T-helper 2 cell (primary cell): Measurements from ENCODE around the gene DEFB131B.
A peak's percentile ranks its signal among the peaks of the same experiment; 100 is the strongest.
"Not testable (repeated sequence)": the region's sequence is repeated elsewhere in the genome, so short reads cannot be mapped to it uniquely, and the experiment has no call there.

Experiments
- DNase-seq, 5 experiments: peaks; one replicate each; pipeline versions ENCODE4 v3.0.0 to v3.0.0-alpha.2; 2012 to 2022

The DEFB131B gene

DNA sequence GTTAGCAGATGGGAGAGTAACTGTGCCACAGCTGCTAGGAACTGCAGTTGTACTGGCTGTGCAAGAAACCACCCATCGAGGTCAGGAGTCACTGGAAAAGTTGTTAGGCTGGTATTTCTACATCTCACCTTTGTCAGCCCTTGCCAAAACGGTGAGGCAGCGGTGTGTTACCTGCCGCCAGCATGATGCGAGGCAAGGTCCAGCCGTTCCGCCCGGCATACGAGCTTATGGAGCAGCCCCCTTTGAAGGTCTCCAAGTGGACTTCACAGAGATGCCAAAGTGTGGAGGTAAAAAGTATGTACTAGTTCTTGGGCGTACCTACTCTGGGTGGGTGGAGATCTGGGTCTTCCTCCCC lies 33.7 kb downstream of the DEFB131B start:
- DNase-seq, result not testable (repeated sequence)

- DNase-seq, result peak in 1 of 5 experiments; percentile 12
Observed at GRCh38 chr11:71913756-71914526, 35.7 kb downstream of the DEFB131B start.

- DNase-seq, result peak in 1 of 5 experiments; percentile 91
Observed at GRCh38 chr11:71914617-71915189, 36.5 kb downstream of the DEFB131B start.

- DNase-seq, result no peak
Observed at GRCh38 chr11:71917646-71918140, 39.4 kb downstream of the DEFB131B start.

DNA sequence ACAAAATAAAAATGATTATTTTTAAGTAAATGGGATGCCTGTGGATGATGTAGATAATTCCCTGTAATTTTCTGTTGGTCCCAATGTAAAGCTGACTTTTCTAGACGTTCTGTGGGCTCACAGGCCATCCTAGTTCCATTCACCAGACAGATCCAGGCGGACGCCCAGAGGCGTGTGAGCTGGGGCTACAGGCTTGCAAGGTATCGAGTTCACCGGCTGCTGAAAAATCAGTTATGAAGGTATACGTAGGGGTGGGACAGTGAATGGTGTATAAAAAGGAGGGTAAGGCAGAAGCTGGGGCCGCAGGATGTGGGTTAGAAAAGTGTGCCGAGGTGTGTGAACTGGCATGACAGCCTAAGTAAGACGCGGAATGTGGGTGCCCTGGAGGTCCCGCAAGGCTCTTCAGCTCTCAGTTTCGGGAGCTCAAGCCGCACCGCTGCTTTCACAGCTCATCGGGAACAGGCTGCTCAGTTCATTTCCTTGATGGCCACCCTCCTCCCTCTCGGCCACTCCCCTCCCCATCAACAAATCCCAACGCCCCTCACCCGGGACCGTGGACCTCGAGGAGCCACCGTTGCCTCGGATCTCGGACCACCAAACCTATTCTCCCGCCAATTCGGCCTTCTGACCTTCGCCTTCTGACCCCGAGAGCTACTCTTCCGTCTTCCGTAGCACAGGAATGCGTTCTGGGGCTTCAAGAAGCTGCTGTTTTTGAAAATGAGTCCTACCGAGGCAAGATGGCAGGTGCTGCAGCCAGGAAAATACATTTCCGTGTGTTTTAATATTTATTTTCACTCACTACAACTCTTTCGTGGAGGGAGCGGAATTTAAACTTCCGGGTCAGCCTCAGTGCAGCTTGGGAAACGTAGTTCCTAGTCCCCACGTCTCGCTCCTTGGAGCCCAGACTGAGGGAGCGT lies 49.8 kb downstream of the DEFB131B start, which contains the start of gene XNDC1N:
TSS of gene XNDC1N (minus strand) at position 775 of the 917 bp plus-strand sequence. CDS start 5,241 bp downstream, outside the sequence.
- peak; percentile 12 to 94 (median 65) for DNase-seq

GRCh38 chr11:71928737-71929443 lies 50.6 kb downstream of the DEFB131B start, which contains the start of gene RNF121:
Gene RNF121 (plus strand): TSS chr11:71929046. CDS start chr11:71929062, 16 bp downstream.
- peak; percentile 93 to 98 (median 97) for DNase-seq

- DNase-seq, result no peak
Observed at GRCh38 chr11:71929491-71929890, 51.2 kb downstream of the DEFB131B start.

GRCh38 chr11:71930556-71931244 lies 52.4 kb downstream of the DEFB131B start:
- DNase-seq, result no peak

DNA sequence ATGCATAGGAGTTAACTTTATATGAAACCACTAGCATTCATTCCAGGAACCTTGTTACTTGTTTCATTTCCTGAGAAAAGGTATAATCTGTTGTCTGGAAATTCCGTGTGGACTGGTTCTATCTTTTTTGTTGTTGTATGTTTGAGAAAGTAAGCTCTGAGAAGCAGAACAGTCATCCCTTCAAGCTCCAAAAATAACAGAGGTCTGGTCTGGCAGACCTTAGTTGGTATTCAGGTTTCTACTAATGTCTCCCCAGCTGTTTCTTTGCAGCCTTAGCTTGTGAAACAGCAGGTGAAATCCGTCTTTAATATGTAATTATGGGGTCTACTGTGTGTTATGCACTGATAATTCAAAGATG lies 53.0 kb downstream of the DEFB131B start:
- DNase-seq, result no peak

DNA sequence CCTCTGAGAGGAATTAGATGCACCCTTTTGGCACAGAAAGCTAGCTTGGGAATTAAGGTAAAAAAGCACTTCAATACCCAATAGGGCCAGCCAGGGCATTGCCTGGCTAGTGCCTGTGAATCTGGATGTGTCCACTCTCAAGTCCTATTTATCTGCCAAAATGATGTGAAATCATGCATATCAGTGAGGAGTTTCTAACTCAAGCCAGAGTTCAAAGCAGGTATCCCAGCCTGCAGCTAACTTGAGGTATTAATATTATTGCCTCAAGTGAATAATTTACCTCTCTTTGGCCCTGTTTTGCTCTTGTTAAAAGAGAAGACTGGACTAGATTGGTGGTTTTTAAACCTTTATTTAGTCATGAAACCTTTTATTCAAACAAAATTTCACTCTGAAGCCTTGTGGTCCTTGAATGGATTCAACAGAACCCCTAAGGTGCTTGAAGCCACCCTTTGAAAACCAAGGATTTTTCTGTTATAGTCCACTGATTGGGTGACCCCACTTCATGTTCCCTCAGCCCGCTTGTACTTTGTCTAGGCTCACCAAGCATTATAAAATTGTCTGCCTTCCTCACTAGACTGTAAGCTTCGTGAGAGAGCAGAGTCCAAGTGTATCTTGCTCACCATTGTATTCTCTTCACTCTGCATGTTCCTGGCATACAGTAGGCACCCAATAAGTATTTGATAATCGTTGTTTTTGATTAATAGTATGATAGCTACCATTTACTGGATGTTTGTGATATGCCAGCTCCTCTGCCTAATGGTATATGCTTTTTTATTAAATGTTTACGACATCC lies 55.1 kb downstream of the DEFB131B start:
- DNase-seq, result no peak
